COR-L47 (cell line): ENCODE results near the gene MTUS2.
"Not testable (repeated sequence)": the region's sequence is repeated elsewhere in the genome, so short reads cannot be mapped to it uniquely, and the experiment has no call there.

Experiments used
- DNase-seq: peaks from one replicate; lab custom pipeline; 2025; lab: John Stamatoyannopoulos, UW

Gene MTUS2

DNA sequence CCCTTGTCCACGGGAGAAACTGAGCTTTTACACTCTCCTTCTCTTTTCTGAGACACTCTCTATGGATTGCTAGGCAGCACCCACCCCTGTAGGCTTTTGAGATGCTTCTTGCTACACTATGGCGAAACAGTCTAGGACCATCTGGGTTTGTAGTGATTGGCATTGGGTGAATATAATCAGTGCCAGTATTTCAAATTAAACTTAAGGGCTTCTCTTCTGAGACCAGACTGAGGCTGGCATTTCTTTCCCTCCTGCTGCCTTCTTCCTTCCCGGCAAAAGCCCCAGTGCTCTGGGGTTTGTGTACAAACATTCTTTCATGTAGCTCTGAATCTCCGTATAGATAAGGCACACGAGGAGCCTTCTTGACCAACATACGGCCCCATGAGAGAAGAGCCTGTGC, 498.6 kb downstream of the MTUS2 start:
- DNase-seq, result no peak

DNA sequence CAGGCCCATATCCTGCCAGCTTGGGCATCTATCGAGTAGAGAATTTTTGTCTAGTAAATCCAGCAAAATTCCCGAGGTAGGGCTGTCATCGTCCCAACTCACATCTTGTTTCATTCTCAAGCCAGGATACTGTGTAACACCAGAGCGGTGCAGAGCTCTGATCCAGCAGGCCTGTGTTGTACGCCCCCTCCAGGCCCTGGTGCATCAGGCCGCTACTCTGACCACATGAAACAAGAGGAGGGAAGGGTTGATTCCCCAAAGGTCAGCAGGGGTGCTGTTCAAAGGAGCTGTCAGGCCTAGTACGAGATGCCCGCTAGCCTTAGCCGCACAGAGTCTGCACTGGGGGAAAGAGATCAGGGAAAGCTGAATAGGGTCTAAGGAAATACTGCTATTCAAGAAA, 499.3 kb downstream of the MTUS2 start:
- no peak for DNase-seq

DNA sequence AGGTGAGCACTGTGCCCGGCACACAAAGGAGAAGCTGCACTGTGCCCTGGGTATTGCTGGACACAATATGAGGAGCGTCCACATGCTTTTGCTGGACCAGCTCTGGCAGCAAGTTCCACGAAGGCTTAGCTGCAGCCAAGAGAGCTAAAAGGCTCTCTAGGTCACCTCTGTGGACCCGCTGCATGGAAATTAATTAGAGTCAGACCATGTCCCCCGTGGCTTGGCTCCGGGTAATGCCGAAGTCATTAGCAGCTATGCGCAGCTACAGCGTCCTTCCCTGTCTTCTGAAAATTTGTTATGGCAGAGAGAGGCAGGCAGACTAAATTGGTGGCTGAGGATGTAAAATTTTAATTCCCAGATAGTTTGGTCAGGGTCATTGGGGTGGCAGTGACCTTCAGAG, 503.8 kb downstream of the MTUS2 start:
- DNase-seq, result no peak

GRCh38 chr13:29324601-29325000, 504.5 kb downstream of the MTUS2 start:
- DNase-seq, result no peak

GRCh38 chr13:29328501-29328900, 508.4 kb downstream of the MTUS2 start:
- no peak for DNase-seq

DNA sequence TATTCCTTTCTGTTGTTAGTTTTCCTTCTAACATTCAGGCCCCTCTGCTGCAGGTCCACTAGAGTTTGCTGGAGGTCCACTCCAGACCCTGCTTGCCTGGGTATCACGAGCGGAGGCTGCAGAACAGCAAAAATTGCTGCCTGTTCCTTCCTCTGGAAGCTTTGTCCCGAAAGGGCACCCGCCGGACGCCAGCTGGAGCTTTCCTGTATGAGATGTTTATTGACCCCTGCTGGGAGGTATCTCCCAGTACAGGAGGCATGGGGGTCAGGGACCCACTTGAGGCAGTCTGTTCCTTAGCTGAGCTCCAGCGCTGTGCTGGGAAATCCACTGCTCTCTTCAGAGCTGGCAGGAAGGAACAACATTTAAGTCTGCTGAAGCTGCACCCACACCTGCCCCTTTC, 516.2 kb downstream of the MTUS2 start:
- DNase-seq, result no peak

GRCh38 chr13:29339386-29340272, 519.5 kb downstream of the MTUS2 start:
- no peak for DNase-seq

- not testable (repeated sequence) for DNase-seq
Observed at GRCh38 chr13:29345860-29346582, 525.9 kb downstream of the MTUS2 start.

DNA sequence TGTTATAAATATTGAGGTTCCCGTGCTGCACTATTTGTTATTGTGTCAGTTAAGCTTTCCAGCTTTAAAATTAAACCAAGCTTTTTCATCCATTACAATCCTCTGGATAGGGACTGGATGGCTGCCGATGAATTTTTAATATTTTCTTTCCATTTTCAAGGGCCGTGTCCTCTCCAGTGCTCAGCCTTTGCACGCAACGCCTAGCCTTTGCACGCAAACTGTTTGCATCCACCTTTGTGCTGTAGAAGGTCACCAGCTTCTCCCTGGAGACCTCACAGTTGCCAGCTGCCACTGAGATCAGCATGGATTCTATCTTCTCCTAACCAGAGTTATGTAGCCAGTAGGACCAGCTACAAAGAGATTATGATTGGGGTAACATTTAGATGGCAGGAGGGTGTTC, 534.9 kb downstream of the MTUS2 start:
- no peak for DNase-seq

- no peak for DNase-seq
Observed at GRCh38 chr13:29359181-29359580, 539.0 kb downstream of the MTUS2 start.

GRCh38 chr13:29361716-29362115, 541.6 kb downstream of the MTUS2 start:
- no peak for DNase-seq

DNA sequence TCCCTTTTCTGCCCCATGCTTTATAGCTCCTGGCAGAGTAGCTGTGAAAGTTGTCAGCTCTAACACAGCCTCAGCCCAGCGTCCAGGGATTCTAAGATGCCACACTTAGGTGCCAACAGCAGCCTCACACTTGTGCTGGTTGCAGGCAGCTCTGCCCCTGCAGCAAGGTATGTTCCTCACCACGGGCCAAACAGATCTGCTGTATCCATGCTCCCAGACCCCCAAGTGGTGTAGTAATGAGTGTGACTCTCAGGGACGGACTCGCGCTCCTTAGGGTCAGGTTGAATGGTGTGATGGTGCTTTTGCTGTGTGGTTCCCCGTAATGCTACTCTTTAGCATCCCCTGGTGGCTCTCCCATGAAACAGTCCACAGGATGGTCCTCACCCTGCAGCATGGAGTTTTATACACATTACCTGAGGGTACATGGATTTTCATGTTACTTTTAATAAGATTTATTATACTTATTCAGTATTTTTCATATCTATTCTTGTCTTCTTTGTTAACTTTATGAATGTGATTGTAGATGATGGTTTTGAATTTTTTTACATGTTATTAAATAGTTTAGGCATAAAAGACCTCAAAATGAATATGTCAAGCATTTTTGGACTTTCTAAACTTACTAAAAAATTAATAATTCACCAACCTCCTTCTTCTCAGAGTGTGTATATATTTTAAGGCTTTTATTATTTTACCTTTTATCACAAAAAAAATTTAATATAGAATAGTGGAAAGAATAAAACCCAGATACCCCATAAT, 542.9 kb downstream of the MTUS2 start:
- peak; percentile 34 for DNase-seq

DNA sequence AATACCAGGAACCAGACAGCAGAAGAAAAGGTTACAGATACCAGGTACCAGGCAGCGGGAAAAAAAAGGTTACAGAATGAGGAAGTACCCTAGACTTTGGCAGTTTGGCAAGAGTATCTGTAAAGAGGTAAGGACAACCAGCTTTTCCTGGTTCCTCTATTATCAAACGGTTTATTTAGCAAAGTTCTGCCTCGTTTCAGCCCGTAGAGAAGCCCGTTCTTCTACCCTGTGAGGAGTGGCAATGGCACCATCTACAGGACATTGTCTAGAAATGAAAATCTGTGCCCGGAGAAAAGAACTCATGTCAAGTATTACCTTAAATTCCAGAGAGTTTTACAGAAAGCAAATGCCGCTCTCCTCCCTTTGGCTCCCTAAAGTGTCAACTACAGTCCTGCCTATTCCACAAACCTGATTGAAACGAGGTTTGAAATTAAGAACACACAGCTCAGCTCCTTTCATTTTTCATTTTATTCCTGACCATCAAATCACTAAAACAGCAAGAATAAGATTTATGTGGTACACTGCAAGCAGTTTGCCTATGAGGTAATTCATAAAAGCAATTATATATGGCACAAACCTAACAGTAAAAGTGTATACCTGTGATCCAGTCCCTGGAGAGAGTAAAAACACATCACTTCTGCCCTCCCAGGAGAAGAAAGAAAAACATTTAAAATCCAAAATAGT, 549.1 kb downstream of the MTUS2 start:
- peak; percentile 2 for DNase-seq

GRCh38 chr13:29379281-29379680, 559.1 kb downstream of the MTUS2 start:
- no peak for DNase-seq

DNA sequence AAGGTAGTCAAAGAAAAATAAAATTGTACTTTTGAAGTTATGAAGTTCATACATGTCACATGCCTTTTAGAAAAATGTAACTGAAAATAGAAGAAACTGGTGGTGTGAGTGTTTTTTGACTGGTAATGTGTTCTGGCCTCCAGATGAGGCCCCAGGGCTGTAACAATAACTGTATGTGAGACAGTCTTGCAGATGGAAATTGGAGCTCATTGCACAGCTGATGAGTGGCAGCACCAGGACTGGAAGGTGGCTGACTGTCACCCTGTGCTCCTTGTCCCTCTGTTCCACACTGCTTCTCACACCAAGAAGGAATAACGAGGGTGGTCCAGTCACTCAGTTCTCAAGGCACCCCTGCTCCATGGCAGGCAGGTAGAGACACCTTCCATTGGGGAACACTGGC, 559.7 kb downstream of the MTUS2 start:
- no peak for DNase-seq

DNA sequence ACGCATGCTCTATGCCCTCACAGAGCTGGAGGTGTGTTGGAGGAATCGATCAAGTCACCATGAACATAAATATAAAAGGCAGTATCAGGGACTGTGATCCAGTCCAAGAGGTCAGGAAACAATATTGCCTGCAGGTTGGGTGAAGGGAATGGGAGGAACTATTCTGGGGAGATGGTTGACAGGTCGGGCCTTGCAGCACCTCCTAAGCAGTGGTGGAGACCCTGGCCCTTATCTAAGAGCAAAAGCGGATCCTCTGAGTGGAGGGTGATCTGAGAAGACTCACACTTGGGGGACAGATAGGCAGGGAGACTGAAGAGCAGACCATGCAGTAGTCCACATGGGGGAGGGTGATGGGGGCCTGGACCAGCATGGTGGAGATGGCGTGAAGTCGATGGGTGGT, 561.9 kb downstream of the MTUS2 start:
- DNase-seq, result no peak

DNA sequence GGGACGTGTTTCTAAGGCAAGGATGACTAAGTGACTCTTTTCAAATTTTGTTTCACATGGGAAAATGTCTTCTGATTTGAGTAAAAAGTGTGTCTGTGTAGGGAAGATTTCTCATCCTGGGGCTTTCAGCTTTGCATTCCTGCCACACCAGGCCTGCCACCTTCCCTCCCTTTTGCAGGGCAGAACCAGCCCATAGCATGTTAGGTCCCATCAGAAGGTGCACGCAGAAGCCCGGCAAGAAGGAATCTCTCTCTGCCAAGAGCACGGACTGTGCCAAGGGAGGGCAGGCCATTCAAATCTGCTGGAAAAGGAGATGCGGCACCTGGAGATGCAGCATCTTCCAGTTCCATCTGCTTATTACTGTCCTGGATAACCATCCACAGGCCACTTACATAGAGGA, 563.3 kb downstream of the MTUS2 start:
- no peak for DNase-seq

DNA sequence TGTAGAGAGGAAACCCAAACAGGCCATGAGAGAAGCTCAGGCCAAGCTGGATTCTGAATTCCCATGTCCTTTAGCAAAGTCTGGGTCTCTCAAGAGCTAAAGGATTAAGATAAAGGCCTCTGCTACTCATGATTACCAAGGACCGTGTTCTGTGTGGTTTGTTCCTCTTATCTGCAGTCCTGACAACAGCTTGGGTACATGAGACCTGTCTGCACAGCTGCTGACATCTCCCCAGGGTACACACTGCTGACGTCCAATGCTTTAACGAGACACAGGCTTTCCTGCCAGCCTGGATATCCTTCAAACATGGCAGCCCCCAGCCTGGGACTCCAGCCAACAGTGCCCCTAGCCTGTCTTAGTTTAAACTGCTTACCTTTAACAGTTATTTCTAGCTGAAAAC, 564.3 kb downstream of the MTUS2 start:
- DNase-seq, result no peak

DNA sequence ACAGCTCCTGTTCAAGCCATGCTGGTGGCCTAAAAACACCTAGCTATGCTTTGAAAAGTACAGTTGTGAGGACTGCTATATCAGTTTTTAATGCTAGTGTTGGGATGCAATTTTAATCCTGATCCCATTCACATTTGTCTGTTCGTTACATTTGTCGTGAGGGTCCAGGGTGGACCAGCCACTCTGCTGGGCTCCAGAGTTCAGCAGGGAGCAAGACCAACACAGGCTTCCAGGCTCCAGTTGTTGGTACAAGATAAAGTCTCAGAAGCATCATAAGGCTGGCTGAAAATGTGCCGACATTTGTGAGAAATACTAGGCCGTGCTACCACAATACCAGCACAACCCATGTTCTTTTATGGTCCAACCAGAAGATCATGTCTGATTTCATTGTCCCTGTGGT, 564.7 kb downstream of the MTUS2 start:
- DNase-seq, result no peak

DNA sequence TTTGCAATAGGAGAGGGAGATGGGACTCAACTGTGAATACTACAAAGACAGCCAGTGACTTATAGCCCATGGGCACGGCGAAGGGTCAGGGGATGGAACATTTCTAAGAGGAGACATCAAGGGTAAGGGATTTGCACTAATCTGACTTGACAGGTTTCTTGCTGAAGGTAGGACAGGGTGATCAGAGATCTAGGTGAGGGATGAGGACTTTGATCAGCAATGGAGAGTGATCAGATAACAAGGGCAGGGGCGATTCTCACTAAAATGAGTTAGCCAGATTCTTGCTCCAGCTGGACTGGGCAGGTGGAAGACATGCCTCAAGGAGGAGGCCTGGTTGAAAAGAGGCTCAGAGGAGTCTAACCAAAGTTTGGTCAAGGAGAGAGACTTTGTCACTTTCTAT, 566.1 kb downstream of the MTUS2 start:
- no peak for DNase-seq

DNA sequence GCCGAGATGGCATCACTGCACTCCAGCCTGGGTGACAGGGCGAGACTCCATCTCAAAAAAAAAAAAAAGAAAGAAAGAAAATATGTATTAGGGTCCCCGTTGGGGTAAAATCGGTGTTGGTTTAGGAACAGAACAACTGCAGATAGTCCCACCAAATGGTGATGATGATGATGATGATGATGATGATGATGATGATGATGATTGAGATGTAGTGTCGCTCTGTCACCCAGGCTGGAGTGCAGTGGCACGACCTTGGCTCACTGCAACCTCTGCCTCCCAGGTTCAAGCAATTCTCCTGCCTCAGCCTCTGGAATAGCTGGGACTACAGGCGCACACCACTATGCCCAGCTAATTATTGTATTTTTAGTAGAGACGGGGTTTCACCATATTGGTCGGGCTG, 570.5 kb downstream of the MTUS2 start:
- DNase-seq, result not testable (repeated sequence)

GRCh38 chr13:29396446-29396845, 576.3 kb downstream of the MTUS2 start:
- no peak for DNase-seq
